Left cardiac atrium (tissue), 4 donors: ENCODE measurements around the gene SLC12A1. TPM values are rescaled to one million over a fixed set of nuclear protein-coding genes. Genes with fewer than 3 reads are reported as not detected.

Experiments
- ATAC-seq, 2 donors: fragments of 200-7000 bp; cut with Tn5 transposase; one replicate each; pipeline ENCODE4 v1.9.1; 2020; ENCODE audit warnings: mild to moderate bottlenecking in 2 of 2, moderate library complexity in 2 of 2
- DNase-seq: peaks from one replicate; pipeline ENCODE4 v3.0.0-alpha.2; 2020
- intact Hi-C, 2 donors: fragments of 100-400 bp; cut with DNase I; formaldehyde crosslinking; loops; one replicate each; pipeline versions ENCODE4 v1.14.1 to v1.15.1; 2022 to 2023
- total RNA-seq, 2 donors: library from RNA; stranded (reverse); fragmentation: NEBNext Ultra II Directional; extraction: Animal tissue kit (Norgen Biotek cat#: 25700); gene quantifications; one replicate each; pipeline ENCODE4 v1.2.1, GENCODE V29; 2021
- donor health status: DM: no; HTN: yes; CAD: no.
- donor health status: DM: no; HTN: yes; CAD: no; lungs with severe emphysema.
- donor health status: DM: yes; HTN: yes; CAD: no.
- donor health status: Dilated cardiomyopathy.

Gene SLC12A1
- total RNA-seq, 2 donors from 2014 or later = not detected

DNA sequence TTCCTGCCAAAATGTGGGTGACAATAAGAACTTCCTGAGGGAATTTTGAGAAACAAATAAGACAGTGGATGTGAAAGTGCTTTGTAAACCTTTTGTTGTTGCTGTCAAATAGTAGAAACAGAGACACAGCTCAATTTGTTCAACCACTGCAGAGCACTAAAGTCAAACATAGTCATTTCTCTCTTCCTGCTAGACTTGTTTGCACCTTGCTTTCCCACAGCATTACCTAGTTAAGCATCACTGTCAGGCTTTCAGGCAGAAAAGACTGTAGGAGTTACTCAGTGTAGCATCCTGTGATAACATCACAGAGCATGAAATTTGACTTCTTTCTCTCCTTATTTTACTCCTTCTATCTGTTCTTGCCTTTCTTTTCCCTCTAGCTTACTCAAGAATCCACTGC, 27.1 kb downstream of the SLC12A1 start:
- DNase-seq (no peak), ATAC-seq (no peak)
- intact Hi-C loops = no loop called here

DNA sequence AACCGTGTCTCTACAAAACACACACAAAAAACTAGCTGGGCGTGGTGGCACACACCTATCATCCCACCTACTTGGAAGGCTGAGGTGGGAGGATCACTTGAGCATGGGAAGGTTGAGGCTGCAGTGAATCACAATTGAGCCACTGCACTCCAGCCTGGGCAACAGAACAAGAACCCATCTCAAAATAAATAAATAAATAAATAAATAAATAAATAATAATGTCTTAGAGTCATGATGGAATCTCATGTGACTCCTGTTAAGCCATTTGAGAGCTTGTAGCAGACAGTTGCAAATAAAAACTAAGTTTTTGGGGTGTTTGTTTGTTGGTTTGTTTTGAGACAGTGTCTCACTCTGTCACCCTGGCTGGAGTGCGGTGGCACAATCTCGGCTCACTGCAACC, 33.2 kb downstream of the SLC12A1 start:
- intact Hi-C loops = no loop called here
- DNase-seq (no peak), ATAC-seq (no peak)

DNA sequence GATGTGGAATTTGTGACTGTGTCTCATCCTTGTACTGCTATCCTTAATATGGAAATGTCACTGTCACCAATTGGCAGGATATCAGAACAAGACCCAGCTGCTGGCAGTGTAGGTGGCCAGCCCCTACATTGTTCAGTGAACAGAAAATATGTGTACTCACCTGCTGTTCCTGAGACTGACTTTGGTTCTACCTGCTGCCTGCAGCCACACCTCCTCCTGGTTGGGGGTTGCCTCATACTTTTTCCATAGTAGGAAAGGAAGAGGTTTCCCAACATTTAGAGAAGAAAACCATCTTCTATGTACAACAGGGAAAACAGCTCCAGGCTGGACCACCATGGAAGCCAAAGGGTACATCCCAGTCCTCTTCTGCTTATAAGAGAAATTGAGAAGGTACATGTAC, 35.9 kb downstream of the SLC12A1 start:
- DNase-seq = no peak
- intact Hi-C loops = no loop called here
- no peak for ATAC-seq

DNA sequence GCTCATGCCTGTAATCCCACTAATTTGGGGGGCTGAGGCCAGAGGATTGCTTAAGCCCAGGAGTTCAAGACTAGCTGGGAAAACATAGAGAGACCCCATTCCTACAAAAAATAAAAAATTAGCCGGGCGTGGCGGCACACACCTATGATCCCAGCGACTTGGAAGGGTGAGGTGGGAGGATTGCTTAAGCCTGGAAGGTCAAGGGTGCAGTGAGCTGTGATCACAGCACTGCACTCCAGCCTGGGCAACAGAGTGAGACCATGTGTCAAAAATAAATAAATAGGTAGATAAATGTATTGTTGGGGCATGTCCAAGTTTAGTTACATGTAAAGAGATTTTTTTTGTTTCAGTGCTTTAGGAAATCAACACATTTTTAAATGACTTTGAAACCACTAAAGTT, 36.4 kb downstream of the SLC12A1 start:
- DNase-seq (no peak), ATAC-seq (no peak)
- intact Hi-C loops = no loop called here

DNA sequence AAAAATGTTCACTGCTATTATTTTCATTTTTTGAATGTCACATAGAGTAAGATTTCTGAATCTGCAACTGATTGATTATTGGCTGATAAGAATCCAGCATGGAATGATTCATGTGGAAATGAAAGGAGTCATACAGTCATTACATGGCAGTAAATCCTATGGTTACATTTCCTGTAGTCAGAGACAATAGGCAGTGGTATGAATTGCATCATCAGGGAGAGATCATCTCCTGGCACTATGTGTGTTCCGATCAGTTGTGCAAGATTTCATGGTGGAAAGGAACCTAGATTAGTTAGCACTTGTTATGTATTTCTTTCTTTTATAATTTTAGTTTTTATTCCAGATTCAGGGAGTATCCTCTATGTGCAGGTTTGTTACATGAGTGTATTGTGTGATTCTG, 38.8 kb downstream of the SLC12A1 start:
- intact Hi-C loops = no loop called here
- ATAC-seq (no peak), DNase-seq (no peak)

DNA sequence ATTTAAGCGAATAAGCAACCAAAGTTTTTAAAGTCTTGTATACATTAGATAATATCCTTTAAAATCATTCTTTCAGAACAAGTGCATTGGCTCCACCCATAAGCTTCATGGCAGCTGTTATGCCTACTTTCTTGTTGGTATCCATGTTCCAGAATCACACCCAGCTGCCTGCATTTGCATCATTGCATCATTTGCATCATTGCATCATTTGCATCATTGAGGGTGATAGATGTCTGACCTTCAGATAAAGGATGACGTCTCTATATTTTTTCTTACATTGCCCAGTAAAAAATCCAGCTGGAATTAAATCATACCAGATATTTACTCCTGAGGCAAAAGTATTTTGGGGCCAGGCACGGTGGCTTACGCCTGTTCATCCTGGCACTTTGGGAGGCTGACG, 42.3 kb downstream of the SLC12A1 start:
- intact Hi-C loops = no loop called here

DNA sequence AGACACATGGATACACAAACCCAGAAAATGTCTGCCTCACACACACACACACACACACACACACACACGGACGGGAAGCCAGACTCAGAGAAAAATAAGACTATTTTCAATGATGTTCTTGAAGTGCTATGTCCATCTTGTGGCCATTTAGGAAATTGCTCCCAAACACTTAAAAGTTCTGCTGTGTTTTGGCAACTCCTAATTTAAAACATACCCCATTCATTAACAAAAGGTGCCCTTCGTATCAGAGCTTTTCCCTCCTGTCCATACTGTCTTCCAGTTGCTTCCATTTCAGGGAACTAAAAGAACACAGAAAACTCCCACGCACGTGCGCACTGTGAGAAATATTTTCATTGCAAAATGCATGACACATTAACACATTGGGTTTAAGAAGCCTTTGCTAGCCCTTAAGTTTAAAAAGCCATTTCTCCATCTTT, 44.6 kb downstream of the SLC12A1 start:
- intact Hi-C loops = loop anchor here (5.0 to 10.0 kb wide), 2 partner anchors 138 to 1056 kb away; no protein-coding TSS in a partner anchor
- ATAC-seq = peak in 1 of 2 donors; percentile 45
- DNase-seq = peak; percentile 60

More for the DNA sequence above, 42.3 kb downstream of the SLC12A1 start:
- DNase-seq (no peak), ATAC-seq (no peak)

DNA sequence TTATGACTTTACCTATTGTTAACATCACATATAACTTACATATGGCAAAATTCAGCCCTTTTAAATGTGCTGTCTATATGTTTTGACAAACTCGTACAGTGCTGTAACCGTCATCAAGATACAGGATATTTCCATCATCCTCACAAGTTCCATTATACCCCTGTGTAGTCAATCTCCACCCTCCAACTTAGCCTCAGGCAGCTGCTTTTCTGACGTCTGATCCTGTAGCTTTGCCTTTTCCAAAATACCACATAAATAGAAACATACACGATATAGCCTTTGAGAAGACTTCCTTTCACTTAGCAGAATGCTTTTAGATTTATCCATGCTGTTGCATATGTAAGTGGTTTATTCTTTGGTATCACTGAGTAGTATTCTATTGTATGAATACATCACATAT, 47.1 kb downstream of the SLC12A1 start:
- intact Hi-C loops = loop anchor here (5.0 to 10.0 kb wide), 2 partner anchors 141 to 1058 kb away; no protein-coding TSS in a partner anchor
- DNase-seq = no peak
- no peak for ATAC-seq

DNA sequence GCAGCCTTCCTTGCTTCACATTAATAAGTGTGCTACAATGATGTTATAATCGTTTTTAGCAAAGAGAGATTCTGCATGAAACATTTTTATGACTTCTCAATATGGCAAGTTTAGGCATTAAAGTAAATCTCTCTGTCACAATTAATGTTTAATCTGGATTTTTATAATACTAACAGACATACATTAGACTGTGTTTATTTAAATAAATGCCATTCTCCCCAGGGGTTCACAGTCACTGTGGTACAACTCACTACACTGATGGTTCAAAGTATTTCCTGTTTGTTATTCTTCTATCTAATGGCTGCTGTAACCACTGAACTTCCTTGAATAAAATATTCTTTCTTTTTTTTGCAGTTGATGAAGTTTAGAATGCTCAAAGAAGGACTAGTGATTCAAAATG, 59.0 kb downstream of the SLC12A1 start:
- ATAC-seq = no peak
- no peak for DNase-seq
- intact Hi-C loops = no loop called here

DNA sequence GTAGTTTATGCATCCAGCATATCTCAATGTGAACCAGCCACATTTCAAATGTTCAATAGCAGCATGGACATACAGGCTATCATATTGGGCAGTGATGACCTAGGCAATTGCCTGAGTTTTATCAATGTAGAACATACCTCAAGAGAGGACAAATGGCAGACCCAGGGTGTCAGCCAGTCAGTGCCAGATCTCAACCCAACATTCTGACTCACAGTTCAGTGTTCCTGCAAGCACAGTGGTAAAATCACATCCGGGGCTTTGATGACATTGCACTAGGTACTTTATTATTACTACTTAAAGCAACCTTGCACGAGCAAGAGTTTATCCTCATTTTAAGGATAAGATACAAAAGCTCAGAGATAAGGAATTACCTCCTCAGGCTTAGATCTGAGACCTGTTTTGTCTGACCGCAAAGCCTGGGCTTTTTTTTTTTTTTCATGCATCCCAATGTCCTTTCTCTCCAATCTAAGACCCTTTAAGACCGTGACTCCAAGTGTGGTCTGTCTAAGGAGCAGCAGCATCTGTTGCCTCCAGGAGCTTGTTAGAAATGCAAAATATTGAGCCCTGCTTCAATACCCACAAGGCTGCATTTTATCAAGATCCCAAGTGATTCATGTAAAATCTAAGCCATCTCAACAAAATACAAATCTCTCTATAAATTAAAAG, 60.1 kb downstream of the SLC12A1 start:
- DNase-seq (no peak), ATAC-seq (no peak)
- intact Hi-C loops = no loop called here

DNA sequence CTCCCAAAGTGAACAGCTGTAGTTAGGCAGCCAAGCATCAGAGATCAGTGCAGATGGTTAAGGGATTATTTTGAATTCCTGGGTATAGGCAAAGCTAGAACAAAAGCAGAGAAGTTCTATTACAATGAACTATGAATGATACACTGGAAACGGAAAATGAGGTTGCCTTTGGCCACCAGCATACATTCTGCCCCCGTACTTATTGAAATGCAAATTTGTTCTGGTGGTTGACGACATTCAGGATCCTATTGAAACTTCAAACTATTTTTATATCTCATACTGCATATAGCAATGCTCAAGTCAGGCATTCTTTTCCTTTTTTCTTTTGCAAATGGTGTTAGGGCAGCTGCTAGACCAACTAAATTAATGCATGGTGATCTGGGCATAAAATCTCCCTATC, 61.7 kb downstream of the SLC12A1 start:
- no peak for ATAC-seq
- DNase-seq = no peak
- intact Hi-C loops = no loop called here

DNA sequence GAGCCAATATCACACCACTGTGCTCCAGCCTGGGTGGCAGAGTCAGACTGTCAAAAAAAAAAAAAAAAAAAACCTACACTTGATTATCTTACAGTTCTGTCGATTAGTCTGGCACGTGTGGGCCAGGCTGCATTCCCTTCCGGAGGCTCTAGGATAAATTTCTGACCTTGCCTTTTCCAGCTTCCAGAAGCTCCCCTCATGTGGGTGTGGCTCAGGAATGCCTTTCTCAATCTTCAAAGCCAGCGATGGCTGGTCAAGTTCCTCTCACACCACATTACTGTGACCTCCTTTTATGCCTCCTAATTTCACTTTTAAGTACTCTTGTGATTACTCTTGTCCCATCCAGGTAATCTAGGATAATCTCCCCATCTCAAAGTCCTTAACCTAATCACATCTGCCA, 66.9 kb downstream of the SLC12A1 start:
- ATAC-seq (no peak), DNase-seq (no peak)
- intact Hi-C loops = no loop called here

DNA sequence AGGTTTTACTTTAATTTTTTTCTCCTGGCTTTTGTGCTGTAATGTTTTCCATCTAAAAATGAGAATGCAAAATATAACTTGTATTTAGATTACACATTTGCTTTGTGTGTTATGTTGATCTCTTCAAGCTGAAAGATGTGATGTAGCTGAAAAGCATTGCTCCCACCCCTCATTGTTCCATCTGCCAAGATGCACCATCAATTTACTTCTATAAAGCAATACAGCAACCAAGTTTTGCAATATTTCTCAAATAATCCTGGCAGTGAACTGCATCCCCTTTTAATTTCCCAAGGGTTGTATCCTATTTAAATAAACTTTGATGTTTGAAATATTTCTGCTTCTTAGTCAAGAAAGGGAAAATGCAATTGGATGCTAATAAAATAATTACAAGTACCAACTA, 72.6 kb downstream of the SLC12A1 start:
- DNase-seq (no peak), ATAC-seq (no peak)
- intact Hi-C loops = no loop called here

DNA sequence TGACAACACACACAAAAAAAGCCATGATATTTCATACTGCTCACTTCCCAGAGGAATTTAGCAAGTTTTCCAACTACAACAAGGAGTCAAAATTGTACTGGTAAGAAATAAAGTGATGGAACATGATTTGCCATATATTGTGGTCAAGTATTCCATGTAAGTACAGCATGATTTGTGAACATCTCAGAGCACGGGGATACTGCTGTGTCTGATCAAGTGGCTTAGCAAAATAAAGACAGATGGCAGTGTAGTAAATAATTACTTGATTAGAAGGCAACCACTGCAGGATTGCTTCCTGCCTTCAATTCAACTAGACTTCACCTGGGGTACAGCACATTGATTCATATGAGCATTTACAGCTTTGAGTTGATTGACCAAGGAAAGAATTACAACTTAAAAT, 73.5 kb downstream of the SLC12A1 start:
- intact Hi-C loops = no loop called here
- no peak for ATAC-seq
- no peak for DNase-seq

DNA sequence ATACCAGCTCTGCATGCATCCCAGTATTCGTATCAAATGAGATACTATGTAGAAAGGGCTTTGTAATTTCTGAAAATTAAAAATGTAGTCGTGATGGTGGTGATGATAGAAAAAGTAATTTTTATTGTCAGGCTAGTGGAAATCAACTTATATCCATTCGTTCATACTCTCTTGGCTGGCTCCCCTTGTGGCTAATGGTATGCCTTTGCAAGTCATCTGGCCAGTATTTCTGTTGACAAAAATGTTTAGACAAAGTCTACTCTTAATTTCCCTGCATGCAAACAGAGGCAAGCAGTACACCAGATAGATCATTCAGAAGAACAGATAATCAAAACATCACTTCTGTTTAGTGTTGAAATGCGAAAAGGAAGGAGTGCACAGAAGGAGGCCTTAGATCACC, 75.6 kb downstream of the SLC12A1 start:
- DNase-seq (no peak), ATAC-seq (no peak)
- intact Hi-C loops = no loop called here

DNA sequence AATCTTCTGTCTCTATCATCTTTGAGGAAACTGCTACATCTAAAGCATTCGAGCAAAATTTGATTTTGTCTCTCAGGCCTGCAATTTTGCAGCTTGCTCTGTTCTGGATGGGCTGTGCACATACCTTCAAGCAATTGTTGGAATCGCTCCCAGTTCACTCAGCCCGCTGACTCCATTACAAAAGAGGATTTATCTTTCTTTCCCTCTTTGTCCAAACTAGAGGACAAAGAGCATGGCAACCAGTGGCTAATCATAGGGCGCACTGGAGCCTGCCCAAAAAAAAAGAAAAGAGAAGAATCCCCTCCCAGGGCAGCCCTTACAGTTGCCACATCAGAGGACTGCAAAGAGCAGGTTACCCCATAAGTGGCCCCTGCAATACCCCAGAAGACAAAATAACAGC, 76.1 kb downstream of the SLC12A1 start:
- ATAC-seq = no peak
- intact Hi-C loops = no loop called here
- no peak for DNase-seq

DNA sequence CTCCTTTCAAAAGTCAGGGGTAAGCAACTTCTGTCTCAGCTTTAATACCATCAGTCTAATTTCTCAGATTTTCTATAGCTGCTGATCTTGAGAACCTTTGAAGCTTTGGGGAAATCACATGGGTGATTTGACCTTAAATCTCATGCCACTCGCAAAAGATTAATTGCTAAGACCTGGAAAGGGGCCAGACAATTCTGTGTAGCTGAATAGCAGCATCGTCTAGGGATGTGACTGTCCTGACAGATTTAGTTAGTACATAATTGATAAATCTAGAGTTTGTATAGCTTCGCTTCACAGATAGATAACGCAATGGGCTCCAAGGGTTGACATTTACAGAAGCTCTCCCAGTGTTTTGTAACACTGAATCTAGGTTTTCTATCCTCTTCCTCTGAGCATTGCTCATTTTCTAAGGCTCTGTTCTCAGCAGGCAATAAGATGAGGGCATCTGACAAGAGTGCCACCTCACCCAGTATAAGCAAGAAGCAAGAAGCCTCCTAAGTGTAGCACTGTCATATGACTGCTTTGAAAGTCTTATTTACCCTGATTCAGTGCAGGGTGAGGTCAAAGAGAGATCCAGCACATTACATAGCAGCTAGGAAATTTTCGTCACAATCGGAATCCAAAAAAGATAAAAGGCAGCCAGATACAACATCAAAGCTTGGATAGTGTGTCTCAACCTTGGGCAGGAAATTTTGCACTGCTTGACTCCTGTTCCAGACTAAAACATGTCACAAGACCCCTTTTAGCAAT, 77.5 kb downstream of the SLC12A1 start:
- intact Hi-C loops = no loop called here
- DNase-seq = no peak
- ATAC-seq = peak; percentile 11 to 76

DNA sequence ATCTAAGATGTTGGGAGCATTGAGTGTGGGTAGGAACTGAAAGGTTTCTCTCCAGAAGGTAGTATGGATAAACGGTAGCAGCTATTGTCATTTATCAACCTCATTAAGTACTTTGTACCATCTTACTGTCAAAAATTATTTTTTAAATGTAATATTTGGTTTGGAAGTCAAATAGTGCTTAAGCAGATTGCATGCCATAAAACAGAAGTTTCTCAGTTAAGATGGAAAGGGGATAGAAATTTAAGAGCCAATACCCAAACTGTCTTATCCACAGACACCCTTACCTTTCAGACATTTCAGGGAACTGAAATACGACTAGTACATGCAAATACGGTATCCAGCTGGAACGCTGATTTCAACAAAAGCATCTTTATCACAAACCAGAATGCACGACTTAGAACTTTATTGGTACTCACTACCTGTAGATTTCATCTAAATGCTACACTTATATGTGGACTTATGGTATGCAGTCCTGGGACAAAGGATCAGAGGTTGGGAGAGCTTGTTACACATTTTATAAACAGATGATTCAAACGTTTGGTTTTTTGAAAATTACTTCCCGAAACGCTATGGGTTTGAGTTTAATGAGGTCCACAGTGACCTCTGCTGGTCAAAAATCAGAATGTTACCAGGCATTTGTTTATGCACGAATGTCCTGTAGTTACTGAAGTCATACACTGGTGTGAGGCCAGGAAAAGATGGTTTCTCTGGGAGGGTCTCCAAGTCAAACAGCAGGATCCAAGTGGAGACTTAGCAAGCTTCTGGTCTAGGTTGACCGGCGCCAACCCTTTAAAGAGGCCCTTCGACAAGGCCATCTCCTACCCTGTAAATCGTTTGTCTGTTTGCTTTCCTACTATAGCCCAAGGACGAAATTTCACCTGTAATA, 79.5 kb downstream of the SLC12A1 start:
- DNase-seq (peak; percentile 58), ATAC-seq (peak; percentile 68 to 85)
- intact Hi-C loops = loop anchor here in 1 of 2 donors (5.0 kb wide), 1 partner anchor 1088 kb away; no protein-coding TSS in a partner anchor

DNA sequence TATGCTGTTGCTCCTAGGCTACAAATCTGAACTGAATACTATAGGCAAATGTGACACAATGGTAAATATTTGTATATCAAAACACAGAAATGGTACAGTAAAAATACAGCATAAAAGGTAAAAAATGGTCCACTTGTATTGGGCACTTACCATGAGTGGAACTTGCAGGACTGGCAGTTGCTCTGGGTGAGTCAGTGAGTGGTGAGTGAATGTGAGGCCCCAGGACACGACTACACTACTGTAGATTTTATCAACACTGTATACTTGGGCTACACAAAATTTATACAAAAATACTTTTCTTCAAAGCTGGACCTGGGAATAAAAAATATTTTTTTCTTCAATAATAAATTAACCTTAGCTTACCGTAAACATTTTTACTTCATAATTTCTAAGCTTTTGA, 83.5 kb downstream of the SLC12A1 start:
- DNase-seq (no peak), ATAC-seq (no peak)
- intact Hi-C loops = loop anchor here in 1 of 2 donors (5.0 kb wide), 1 partner anchor 1092 kb away; no protein-coding TSS in a partner anchor

DNA sequence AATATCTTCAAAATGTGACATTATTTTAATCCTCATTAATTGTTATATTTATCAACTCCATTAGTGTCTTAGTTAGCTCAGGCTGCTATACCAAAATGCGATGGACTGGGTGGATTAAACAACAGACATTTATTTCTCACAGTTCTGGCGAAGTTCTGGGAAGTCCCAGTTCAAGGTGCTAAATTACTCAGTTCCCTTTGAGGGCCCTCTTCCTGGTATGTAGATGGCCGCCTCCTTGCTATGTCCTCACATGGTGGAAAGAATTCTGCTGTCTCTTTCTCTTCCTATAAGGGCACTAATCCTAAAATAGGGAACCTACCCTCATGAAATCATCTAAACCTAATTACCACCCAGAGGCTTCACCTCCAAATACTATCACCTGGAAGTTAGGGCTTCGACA, 86.4 kb downstream of the SLC12A1 start:
- no peak for DNase-seq
- intact Hi-C loops = no loop called here
- no peak for ATAC-seq
